Type B pancreatic cell (in vitro differentiated cells): ENCODE data around the gene SEMA5A. TPM values are rescaled to one million over a fixed set of nuclear protein-coding genes. Genes with fewer than 3 reads are reported as not detected.

Source experiments
- DNase-seq: peaks from one replicate; pipeline ENCODE4 v3.0.0; 2021; ENCODE audit warnings: mixed read lengths; ENCODE audit not compliant: unreplicated experiment; ENCODE audit errors: extremely low spot score
- H3K27ac Mint-ChIP-seq: 2 replicates; pipeline ENCODE4 v1.8.0; 2021; ENCODE audit warnings: mild to moderate bottlenecking, mixed read lengths
- H3K27me3 Mint-ChIP-seq: 2 replicates; pipeline ENCODE4 v1.8.0; 2021; ENCODE audit warnings: mixed read lengths
- H3K36me3 Mint-ChIP-seq: 2 replicates; pipeline ENCODE4 v1.8.0; 2021; ENCODE audit warnings: mixed read lengths
- H3K4me1 Mint-ChIP-seq: one replicate; pipeline ENCODE4 v1.8.0; 2021; ENCODE audit warnings: mixed read lengths; ENCODE audit not compliant: unreplicated experiment
- H3K4me3 Mint-ChIP-seq: 2 replicates; pipeline ENCODE4 v1.8.0; 2021; ENCODE audit warnings: mild to moderate bottlenecking, mixed read lengths
- H3K9me3 Mint-ChIP-seq: 2 replicates; pipeline ENCODE4 v1.8.0; 2021; ENCODE audit warnings: mixed read lengths
- total RNA-seq: library from RNA; stranded (reverse); gene quantifications from 2 replicates; pipeline ENCODE4 v1.2.1, GENCODE V29; 2021; ENCODE audit warnings: low replicate concordance
- TF ChIP-seq, protein P1 (sequence below): fragments of 200-600 bp; sonication (generic); conservative IDR thresholded peaks from 2 replicates; pipeline ENCODE4 v1.5.0; 2021; ENCODE audit warnings: antibody characterized with exemption, mild to moderate bottlenecking

Gene SEMA5A
- total RNA-seq, 1 donor from 2014 or later = 92.9 TPM

DNA sequence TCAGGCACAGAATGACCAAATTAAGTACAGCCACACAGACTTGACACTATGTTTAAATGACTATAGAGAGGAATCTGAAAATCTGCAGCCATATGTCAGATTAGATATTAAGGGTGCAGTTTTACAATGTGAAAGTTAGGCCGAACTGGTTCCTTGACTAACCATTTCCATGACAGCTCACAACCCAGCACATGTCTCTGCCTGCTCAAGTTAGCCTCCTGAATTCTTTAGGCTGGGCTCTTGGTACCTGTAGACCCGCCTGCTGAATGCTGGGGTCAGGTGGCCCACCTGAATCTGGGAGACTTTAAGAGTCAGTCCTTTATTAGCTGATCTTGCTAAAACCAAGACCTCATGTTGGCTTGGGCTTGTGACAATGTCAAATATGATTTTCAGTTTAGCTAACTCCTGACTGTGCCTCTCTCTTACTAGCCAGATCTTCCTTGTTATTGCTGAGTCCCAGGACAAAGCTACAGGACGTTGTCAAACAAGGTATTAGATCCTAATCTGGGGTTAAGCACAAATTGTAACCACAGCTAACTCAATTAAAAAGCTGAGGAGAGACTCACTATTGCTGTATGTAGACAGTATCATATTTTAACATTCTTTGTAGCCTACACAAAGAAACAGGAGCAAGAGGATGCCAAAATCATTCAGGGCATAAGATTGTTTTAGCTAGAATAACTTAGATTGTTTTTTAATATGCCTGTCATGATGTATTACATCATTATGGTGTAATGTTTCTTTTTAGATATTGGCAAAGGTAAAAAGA, 490.9 kb downstream of the SEMA5A start:
- no peaks in the 10 kb centered on the region for H3K9me3 Mint-ChIP-seq
- peaks cover 10% of the 10 kb centered on the region for H3K4me1 Mint-ChIP-seq
- no peak overlapping the region for H3K27ac Mint-ChIP-seq
- no peak for DNase-seq
- no peak overlapping the region for H3K4me3 Mint-ChIP-seq
- H3K36me3 Mint-ChIP-seq = peaks cover 16% of the 10 kb centered on the region
- H3K27me3 Mint-ChIP-seq = no peaks in the 10 kb centered on the region
- TF ChIP-seq, protein P1, sequence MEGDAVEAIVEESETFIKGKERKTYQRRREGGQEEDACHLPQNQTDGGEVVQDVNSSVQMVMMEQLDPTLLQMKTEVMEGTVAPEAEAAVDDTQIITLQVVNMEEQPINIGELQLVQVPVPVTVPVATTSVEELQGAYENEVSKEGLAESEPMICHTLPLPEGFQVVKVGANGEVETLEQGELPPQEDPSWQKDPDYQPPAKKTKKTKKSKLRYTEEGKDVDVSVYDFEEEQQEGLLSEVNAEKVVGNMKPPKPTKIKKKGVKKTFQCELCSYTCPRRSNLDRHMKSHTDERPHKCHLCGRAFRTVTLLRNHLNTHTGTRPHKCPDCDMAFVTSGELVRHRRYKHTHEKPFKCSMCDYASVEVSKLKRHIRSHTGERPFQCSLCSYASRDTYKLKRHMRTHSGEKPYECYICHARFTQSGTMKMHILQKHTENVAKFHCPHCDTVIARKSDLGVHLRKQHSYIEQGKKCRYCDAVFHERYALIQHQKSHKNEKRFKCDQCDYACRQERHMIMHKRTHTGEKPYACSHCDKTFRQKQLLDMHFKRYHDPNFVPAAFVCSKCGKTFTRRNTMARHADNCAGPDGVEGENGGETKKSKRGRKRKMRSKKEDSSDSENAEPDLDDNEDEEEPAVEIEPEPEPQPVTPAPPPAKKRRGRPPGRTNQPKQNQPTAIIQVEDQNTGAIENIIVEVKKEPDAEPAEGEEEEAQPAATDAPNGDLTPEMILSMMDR = no peak

DNA sequence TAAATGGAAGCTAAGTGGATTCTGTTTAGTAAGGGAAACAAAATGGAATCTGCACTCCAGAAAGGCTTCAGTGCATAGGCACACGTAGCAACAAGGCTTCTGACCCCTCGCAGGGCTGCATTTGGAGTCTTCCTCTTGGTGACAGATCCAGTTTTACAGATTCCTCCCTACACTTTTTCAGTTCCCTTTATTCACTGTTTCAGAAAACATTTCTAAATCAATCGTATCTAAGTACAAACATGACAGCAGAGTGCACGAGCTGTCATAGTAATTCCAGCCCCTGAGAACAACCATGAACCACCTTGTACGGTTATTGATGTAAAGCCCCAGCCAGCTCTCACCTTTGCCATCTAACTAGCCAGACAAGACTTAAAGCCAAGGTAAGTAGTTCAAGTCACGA, 491.6 kb downstream of the SEMA5A start:
- TF ChIP-seq, protein P1 = no peak
- H3K4me3 Mint-ChIP-seq = no peak overlapping the region
- H3K4me1 Mint-ChIP-seq = peaks cover 10% of the 10 kb centered on the region
- DNase-seq = no peak
- H3K36me3 Mint-ChIP-seq = peaks cover 18% of the 10 kb centered on the region
- H3K9me3 Mint-ChIP-seq = no peaks in the 10 kb centered on the region
- H3K27me3 Mint-ChIP-seq = no peaks in the 10 kb centered on the region
- H3K27ac Mint-ChIP-seq = no peak overlapping the region

DNA sequence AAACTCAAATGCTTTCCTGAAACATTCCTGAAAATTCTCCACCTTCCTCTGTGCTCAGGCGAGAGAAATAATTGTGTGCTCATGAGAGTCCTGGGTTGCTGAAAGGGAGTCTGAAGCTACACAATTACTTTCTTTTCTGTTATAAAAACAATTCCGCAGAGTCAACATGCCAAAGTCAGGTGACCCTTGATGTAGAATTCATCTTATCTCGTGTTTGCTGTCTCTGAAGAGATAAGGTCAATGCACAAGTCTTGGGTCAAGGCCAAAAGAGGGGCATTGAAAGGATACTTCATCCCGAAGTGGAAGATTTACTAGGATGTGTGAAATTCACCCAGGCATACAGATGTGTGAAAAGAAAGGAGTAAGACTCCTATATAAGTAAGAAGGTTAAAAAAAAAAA, 493.5 kb downstream of the SEMA5A start:
- Mint-ChIP-seq H3K36me3 (peaks cover 21% of the 10 kb centered on the region), H3K27ac (no peak overlapping the region), H3K4me3 (no peak overlapping the region), H3K9me3 (no peaks in the 10 kb centered on the region), H3K4me1 (peaks cover 4% of the 10 kb centered on the region), H3K27me3 (no peaks in the 10 kb centered on the region)
- TF ChIP-seq, protein P1 = no peak
- DNase-seq = no peak

DNA sequence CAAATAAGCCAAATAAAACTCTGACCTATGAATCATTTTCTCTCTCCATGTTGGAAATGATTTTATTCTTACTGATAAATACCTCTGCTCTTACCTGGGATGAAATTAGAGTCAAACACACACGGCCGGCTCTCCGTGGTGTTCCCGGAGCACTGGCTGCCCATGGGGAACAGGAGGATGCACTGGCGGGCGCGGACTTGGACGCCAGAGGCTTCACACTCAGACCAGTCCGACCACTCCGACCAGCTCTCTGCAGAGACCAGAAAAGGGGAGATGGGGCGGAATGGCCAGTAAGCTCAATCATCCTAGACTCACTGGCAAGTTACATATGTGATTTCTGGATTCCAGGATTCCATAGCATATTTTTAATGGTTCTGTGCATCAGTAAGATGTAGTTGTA, 494.1 kb downstream of the SEMA5A start:
- no peaks in the 10 kb centered on the region for H3K9me3 Mint-ChIP-seq
- H3K27ac Mint-ChIP-seq = no peak overlapping the region
- no peaks in the 10 kb centered on the region for H3K27me3 Mint-ChIP-seq
- TF ChIP-seq, protein P1 = no peak
- H3K4me3 Mint-ChIP-seq = no peak overlapping the region
- peaks cover 27% of the 10 kb centered on the region for H3K36me3 Mint-ChIP-seq
- peaks cover 4% of the 10 kb centered on the region for H3K4me1 Mint-ChIP-seq
- no peak for DNase-seq

DNA sequence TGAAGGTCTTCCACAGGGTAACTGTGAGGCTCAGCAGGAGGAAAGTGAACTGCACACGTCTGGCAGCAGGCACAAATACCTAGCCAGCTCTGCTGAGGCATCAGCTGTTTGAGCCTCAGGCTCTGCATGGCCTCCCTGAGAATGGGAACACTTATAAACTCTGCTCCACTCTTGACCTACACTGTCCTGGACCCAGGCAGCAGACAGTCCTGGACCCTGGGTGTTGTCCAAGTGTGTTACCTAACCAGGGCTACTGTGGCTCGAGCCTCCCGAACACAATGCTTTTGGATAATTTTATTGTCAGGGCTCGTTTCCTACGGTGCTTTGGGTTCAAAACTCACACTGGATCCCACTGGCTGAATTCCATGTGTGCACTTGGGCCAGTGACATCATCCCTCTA, 497.9 kb downstream of the SEMA5A start:
- Mint-ChIP-seq H3K36me3 (peaks cover 30% of the 10 kb centered on the region), H3K4me1 (peaks cover 4% of the 10 kb centered on the region), H3K27ac (no peak overlapping the region), H3K4me3 (no peak overlapping the region), H3K9me3 (no peaks in the 10 kb centered on the region), H3K27me3 (no peaks in the 10 kb centered on the region)
- TF ChIP-seq, protein P1 = no peak
- no peak for DNase-seq
